Urinary bladder (tissue), 4 donors: ENCODE data around the gene LAMTOR4. TPM values are rescaled to one million over a fixed set of nuclear protein-coding genes. Genes with fewer than 3 reads are reported as not detected.

Experiments used
- DNase-seq: peaks from one replicate; pipeline ENCODE4 v3.0.0-alpha.2; 2015; ENCODE audit errors: extremely low spot score
- H3K27ac ChIP-seq: one replicate; pipeline ENCODE4 v1.5.1; 2013; ENCODE audit warnings: low read depth, mild to moderate bottlenecking, moderate library complexity
- H3K36me3 ChIP-seq: one replicate; pipeline ENCODE4 v1.6.1; 2013; ENCODE audit warnings: mild to moderate bottlenecking, moderate library complexity; ENCODE audit not compliant: insufficient read depth
- H3K4me1 ChIP-seq: one replicate; pipeline ENCODE4 v1.6.1; 2013; ENCODE audit warnings: mild to moderate bottlenecking, moderate library complexity; ENCODE audit not compliant: insufficient read depth
- H3K4me3 ChIP-seq: one replicate; pipeline ENCODE4 v1.5.1; 2013; ENCODE audit warnings: low read depth, low read length
- WGBS: extraction: QIAGEN DNeasy Blood & Tissue Kit; methylation state at CpG from one replicate; pipeline ENCODE4 v1.1.7; 2013; 5-methylcytosine and 5-hydroxymethylcytosine counted together
- polyA plus RNA-seq: library from polyadenylated mRNA; stranded (reverse); fragments of 200-250 nt; gene quantifications from one replicate; pipeline ENCODE4 v1.2.3, GENCODE V29; 2013
- total RNA-seq: library from RNA; depleted of rRNA; stranded (reverse); fragments of >200 nt; gene quantifications from one replicate; pipeline ENCODE4 v1.2.3, GENCODE V29; 2014
- donor health status: healthy with polysubstance abuse.
- donor health status: healthy.

Gene LAMTOR4
- total and polyA plus RNA-seq, 2 donors = 36.3 to 251 TPM

DNA sequence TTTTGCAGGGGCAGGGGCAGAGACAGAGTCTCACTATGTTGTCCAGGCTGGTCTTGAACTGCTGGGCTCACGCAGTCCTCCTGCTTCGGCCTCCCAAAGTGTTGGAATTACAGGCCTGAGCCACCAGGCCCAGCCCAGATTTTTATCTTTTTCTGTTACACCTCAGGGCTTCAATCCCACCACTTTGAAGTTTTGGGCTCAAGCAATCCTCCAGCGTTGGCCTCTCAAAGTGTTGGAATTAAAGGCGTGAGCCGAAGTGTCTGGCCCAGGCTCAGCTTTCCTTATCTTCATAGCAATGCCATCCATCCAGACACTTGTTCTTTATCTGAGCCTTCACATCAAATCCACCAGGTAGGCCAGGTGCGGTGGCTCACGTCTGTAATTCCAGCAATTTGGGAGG lies 33.7 kb upstream of the LAMTOR4 start:
- WGBS = 91% methylated on average over 7 of the region's 7 CpGs
- H3K36me3 ChIP-seq = no peaks in the 10 kb centered on the region
- H3K4me3 ChIP-seq = no peak overlapping the region
- DNase-seq = no peak
- H3K27ac ChIP-seq = no peak overlapping the region
- no peaks in the 10 kb centered on the region for H3K4me1 ChIP-seq

DNA sequence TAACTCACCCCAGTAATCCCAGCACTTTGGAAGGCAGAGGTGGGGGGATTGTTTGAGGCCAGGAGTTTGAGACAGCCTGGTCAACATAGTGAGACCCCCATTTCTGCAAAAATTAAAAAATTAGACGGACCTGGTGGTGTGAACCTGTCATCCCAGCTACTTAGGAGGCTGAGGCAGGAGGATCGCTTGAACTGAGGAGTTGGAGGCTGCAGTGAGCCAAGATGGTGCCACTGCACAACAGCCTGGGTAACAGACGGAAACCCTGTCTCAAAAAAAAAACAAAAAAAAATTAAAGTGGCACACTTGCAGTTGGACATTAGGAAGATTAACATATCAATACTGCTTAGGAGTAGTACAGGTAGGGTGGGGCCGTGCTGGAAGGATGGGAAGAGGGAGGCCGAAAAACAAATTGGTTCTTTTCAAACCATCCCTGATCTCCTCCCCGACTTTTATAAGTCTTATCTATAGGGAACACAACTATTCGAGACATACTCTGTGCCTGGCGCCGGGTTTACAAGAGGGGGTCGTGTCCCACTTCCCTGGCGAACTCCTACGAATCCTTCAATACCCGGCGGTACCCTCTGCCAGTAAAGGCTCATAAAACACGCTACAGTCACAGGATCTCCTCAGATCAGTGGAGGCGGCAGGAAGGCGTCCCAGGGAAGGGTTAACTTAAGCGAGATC lies 30.2 kb upstream of the LAMTOR4 start:
- DNase-seq = no peak
- Histone ChIP-seq H3K36me3 (no peaks in the 10 kb centered on the region), H3K4me1 (no peaks in the 10 kb centered on the region), H3K27ac (no peak overlapping the region), H3K4me3 (peak overlapping the region; percentile 89)
- 22% methylated on average over 18 of the region's 18 CpGs for WGBS

DNA sequence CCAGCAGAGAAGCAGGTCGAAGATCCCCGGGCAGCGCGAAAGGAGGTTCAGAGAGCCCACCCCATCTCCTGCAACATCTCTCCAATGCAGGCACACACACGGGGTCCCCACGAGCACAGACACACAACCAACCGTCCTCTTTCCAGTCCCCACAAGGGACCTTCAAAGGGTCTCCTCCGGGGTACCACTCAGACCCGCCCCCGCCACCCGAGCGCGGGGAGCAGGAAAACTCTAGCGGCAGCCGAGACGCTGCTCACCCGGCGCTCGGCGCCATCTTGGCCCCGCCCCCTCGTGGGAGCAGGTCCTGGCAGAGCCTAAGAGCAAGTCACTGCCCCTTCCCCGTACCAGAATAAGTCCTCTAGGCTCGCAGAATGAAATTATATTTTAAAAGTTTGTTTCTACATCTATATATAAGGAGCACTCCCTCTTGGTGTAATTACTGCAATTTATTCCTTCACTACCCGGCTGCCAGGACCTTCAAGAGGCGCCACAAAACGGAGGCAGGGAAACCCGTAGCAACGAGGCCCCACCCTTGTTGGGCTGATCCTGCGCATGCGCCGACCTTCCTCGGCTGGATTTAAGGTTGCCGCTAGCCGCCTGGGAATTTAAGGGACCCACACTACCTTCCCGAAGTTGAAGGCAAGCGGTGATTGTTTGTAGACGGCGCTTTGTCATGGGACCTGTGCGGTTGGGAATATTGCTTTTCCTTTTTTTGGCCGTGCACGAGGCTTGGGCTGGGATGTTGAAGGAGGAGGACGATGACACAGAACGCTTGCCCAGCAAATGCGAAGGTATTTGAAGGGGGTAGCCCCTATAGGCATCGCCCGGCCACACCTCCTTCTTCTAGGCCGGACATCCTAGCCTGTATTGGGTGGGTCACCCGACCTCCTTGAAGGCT lies 29.4 kb upstream of the LAMTOR4 start, which contains the start of the genes CNPY4 and TAF6:
CNPY4 (plus strand) TSS at position 563 of the 898 bp plus-strand sequence; CDS start at position 674, 111 bp downstream.
TAF6 (minus strand) TSS at position 287 of the 898 bp plus-strand sequence. CDS start 5,149 bp downstream, outside the sequence.
- Histone ChIP-seq H3K36me3 (no peaks in the 10 kb centered on the region), H3K4me1 (no peaks in the 10 kb centered on the region), H3K27ac (peak within 1 kb of the TSS; percentile 40), H3K4me3 (peak within 1 kb of the TSS; percentile 89)
- DNase-seq = peak; percentile 93
- WGBS = under 1% methylated on average over 49 of the region's 49 CpGs

DNA sequence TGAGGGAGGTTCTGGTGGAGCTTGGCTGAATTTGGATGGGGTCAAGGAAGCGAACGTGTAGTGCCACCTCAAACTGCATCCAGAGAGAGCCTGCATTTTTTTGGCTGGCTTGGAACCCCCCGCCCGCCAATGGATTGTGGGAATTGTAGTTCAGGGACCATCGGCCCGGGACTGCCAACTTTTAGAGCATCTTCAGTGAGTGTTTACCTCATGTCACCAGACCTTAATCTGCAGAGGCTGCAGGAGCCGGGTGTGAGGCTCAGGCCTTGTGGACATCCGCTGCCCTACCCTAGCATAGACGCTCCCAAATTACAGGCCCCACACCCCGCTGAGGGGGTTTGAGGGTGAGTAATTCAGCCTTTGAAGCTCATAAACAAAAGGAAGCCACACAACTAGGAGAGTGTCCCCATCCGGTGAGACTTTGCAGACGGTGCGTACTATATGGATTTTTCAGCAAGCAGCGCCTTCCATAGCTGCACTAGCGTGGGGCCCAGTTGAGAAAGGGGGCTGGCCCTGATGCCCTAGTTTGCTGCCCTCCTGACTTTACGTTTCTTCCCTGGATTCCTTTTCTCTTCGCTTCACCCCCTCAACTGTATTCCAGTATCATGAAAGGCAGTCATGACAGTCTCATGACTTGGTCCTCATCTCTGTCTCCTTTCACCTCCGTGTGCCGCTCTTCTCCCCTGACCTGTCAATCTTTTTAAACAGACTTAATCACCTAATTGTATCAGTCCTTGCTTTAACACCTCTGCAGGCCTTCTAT lies 28.6 kb upstream of the LAMTOR4 start:
- Histone ChIP-seq H3K27ac (peak overlapping the region; percentile 40), H3K4me1 (no peaks in the 10 kb centered on the region), H3K36me3 (no peaks in the 10 kb centered on the region), H3K4me3 (peak overlapping the region; percentile 46)
- DNase-seq = no peak
- WGBS = 11% methylated on average over 19 of the region's 19 CpGs

DNA sequence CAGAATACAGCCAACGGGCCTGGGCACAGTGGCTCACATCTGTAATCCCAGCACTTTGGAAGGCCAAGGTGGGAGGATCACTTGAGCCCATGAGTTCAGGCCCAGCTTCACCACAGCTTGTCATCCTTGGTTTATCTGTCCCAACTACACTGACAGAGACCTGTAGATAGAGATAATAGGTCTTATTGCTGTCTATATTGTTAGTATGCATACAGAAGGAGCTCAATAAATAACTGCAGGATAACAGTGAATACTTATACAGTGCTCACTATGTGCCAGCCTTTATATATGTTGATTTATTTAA lies 28.0 kb upstream of the LAMTOR4 start:
- 28% methylated on average over 1 of the region's 1 CpG for WGBS
- no peak overlapping the region for H3K4me3 ChIP-seq
- H3K27ac ChIP-seq = no peak overlapping the region
- no peaks in the 10 kb centered on the region for H3K36me3 ChIP-seq
- no peaks in the 10 kb centered on the region for H3K4me1 ChIP-seq
- no peak for DNase-seq

DNA sequence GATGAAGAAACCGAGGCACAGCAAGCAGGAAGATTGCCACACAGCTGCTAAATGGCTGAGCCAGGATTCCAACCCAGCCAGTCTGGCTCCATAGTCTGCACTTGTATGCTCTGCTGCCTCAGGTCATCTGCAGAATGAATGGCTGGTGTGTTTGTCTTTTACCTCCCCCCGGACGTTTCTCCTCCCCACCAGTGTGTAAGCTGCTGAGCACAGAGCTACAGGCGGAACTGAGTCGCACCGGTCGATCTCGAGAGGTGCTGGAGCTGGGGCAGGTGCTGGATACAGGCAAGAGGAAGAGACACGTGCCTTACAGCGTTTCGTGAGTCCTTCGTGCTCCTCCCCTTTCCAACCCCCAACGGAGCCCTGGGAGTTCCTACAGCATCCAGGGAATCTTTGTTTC lies 26.7 kb upstream of the LAMTOR4 start:
- 73% methylated on average over 13 of the region's 13 CpGs for WGBS
- DNase-seq = no peak
- Histone ChIP-seq H3K4me1 (no peaks in the 10 kb centered on the region), H3K4me3 (no peak overlapping the region), H3K36me3 (no peaks in the 10 kb centered on the region), H3K27ac (no peak overlapping the region)

DNA sequence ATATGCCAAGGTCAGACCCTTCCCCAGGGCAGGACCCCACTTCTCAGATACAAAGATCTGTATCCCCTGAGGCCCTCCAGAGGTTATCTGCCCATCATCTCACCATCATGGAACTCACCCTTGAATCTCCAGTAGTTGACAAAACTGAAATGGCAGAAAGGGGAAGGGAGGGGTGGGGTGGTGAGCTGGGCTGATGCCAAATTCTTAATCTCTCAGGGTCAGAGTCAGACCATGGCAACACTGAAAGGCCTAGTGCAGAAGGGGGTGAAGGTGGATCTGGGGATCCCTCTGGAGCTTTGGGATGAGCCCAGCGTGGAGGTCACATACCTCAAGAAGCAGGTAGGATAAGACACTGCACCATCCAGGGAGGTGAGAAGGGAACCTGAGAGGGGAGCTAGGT lies 26.1 kb upstream of the LAMTOR4 start:
- H3K36me3 ChIP-seq = no peaks in the 10 kb centered on the region
- H3K4me3 ChIP-seq = no peak overlapping the region
- 78% methylated on average over 1 of the region's 1 CpG for WGBS
- no peaks in the 10 kb centered on the region for H3K4me1 ChIP-seq
- DNase-seq = no peak
- no peak overlapping the region for H3K27ac ChIP-seq

DNA sequence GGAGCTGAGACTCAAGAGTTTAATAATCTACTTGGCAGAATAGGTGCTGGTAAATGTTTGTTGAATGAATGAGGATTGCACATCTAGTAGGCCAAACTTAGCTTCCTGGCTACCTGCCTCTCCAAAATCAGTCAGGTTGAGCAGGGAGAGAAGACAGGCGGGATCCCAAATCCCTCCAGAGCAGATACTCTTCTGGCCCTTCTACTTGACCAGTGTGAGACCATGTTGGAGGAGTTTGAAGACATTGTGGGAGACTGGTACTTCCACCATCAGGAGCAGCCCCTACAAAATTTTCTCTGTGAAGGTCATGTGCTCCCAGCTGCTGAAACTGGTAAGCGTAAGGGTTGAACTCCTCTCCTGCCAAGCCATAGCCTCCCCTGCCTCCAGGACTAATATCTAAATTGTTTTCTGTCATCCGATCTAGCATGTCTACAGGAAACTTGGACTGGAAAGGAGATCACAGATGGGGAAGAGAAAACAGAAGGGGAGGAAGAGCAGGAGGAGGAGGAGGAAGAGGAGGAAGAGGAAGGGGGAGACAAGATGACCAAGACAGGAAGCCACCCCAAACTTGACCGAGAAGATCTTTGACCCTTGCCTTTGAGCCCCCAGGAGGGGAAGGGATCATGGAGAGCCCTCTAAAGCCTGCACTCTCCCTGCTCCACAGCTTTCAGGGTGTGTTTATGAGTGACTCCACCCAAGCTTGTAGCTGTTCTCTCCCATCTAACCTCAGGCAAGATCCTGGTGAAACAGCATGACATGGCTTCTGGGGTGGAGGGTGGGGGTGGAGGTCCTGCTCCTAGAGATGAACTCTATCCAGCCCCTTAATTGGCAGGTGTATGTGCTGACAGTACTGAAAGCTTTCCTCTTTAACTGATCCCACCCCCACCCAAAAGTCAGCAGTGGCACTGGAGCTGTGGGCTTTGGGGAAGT lies 24.2 kb upstream of the LAMTOR4 start:
- Histone ChIP-seq H3K36me3 (no peaks in the 10 kb centered on the region), H3K27ac (no peak overlapping the region), H3K4me3 (no peak overlapping the region), H3K4me1 (no peaks in the 10 kb centered on the region)
- 84% methylated on average over 4 of the region's 4 CpGs for WGBS
- no peak for DNase-seq

DNA sequence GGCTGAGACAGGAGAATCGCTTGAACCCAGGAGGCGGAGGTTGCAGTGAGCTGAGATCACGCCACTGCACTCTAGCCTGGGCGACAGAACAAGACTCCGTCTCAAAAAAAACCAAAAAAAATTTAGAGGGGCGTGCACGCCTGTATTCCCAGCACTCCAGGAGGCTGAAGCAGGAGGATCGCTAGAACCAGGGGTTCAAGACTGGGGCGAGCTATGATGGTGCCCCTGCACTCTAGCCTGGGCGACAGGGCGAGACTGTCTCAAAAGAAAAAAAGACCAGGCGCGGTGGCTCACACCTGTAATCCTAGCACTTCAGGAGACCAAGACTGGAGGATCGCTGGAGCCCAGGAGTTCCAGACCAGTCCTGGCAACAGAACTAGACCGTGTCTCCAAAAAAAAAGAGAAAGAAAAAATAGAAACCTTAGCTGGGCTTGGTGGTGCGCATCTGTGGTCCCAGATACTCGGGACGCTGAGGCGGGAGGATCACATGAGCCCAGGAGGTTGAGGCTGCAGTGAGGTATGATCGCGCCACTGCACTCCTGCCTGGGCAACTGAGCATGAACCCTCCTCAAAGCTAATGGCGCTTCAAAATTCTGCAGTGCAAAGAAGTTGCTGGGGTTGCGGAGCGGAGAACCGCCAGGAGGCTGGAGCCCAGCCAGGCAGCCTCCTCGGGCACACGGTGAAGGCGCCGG lies 22.3 kb upstream of the LAMTOR4 start:
- H3K36me3 ChIP-seq = no peaks in the 10 kb centered on the region
- H3K27ac ChIP-seq = peak overlapping the region; percentile 94
- no peak for DNase-seq
- peak overlapping the region; percentile 75 for H3K4me3 ChIP-seq
- WGBS = 12% methylated on average over 29 of the region's 29 CpGs
- no peaks in the 10 kb centered on the region for H3K4me1 ChIP-seq

DNA sequence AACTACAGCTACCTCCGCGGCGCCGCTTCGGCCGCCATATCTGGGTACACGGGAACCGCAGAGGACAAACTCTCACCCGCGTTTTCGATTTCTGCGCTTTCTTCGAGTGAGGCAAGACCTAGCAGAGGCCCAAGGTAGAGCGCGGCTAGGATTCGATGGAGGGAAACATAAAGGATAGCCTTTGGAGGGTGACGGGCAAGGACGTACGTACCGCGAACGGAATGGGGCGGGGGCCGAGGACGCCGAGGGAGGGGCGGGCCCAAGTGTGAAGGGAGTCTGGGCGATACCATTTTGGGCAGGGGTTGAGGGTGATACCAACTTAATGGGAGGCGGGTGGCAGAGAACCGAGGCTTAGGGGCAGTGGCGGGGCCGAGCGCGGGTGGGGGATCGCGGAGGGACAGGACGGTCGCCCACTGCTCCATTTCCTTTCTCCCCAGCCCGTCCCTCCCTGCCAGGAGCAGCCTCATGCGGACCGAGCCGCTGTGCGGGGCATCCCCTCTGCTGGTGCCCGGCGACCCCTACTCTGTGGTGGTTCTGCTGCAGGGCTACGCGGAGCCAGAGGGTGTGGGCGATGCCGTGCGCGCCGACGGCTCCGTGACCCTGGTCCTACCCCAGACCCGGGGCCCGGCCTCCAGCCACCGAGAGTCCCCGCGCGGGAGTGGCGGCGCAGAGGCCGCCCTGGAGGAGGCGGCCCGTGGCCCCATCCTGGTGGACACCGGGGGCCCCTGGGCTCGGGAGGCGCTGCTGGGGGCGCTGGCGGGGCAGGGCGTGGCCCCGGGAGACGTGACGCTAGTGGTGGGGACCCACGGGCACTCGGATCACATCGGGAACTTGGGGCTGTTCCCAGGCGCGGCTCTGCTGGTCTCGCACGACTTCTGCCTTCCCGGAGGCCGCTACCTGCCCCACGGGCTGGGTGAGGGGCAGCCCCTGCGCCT lies 21.5 kb upstream of the LAMTOR4 start, which contains the start of gene MBLAC1:
MBLAC1 (plus strand) TSS at position 37 of the 935 bp plus-strand sequence; CDS start at position 466, 429 bp downstream.
- peak; percentile 90 for DNase-seq
- WGBS = under 1% methylated on average over 85 of the region's 85 CpGs
- no peaks in the 10 kb centered on the region for H3K4me1 ChIP-seq
- H3K36me3 ChIP-seq = no peaks in the 10 kb centered on the region
- peak within 1 kb of the TSS; percentile 75 for H3K4me3 ChIP-seq
- peak within 1 kb of the TSS; percentile 94 for H3K27ac ChIP-seq

DNA sequence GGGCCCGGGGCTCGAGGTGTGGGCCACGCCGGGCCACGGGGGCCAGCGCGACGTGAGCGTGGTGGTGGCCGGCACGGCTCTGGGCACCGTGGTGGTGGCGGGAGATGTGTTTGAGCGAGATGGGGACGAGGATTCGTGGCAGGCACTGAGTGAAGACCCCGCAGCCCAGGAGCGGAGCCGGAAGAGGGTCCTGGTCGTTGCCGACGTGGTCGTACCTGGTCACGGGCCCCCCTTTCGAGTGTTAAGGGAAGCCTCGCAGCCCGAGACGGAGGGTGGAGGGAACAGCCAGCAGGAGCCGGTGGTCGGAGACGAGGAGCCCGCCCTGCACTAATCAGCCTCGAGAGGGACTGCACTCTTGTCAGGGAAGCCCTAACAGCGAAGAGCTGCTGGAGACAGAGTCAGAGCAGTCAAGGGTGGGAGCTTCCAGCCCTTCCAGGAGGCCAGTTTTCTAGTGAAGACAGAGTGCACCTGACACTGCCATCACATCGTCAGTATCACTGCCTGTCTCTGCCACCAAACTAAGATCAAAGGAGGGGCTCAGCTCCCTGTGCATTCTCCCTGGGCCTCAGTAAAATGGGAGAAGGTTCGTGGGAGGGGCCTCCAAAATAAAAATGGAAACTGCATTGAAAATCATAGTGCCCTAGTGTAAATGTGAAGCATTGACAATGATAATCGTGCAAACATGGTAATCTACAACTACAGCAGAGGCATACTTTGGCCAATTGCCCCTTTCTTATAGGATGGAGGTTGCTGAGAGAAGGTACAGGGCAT lies 20.7 kb upstream of the LAMTOR4 start:
- 3% methylated on average over 37 of the region's 37 CpGs for WGBS
- DNase-seq = no peak
- H3K4me3 ChIP-seq = peak overlapping the region; percentile 75
- no peaks in the 10 kb centered on the region for H3K4me1 ChIP-seq
- no peaks in the 10 kb centered on the region for H3K36me3 ChIP-seq
- H3K27ac ChIP-seq = peak overlapping the region; percentile 89
